Neutrophil (primary cell): Measurements from ENCODE around the gene BMP10.

Source experiments
- H3K27ac ChIP-seq: fragments of 200-600 bp; sonication (generic); 2 replicates; pipeline ENCODE4 v1.5.1; 2016; ENCODE audit warnings: mild to moderate bottlenecking, moderate library complexity
- H3K27me3 ChIP-seq: fragments of 200-600 bp; sonication (generic); 2 replicates; pipeline ENCODE4 v1.6.0; 2016; ENCODE audit warnings: mild to moderate bottlenecking
- H3K36me3 ChIP-seq: fragments of 200-600 bp; sonication (generic); 2 replicates; pipeline ENCODE4 v1.5.1; 2017
- H3K4me1 ChIP-seq, 2 experiments: fragments of 200-600 bp in 1 of 2; sonication (generic) in 1 of 2; 1 replicate in 1 of 2; 2 replicates in 1 of 2; pipeline versions ENCODE4 v1.5.1 to v1.6.1; 2013 to 2016; ENCODE audit warnings: low read depth in 1 of 2, low read length in 1 of 2, mild to moderate bottlenecking in 1 of 2, moderate library complexity in 1 of 2; ENCODE audit not compliant: control insufficient read depth in 1 of 2, insufficient read depth in 1 of 2
- H3K4me3 ChIP-seq, 2 experiments: fragments of 200-600 bp in 1 of 2; sonication (generic) in 1 of 2; 1 replicate in 1 of 2; 2 replicates in 1 of 2; pipeline ENCODE4 v1.5.1; 2013 to 2016; ENCODE audit warnings: low read depth in 1 of 2, low read length in 1 of 2, mild to moderate bottlenecking in 1 of 2, moderate library complexity in 1 of 2
- H3K9me3 ChIP-seq: fragments of 200-600 bp; sonication (generic); 2 replicates; pipeline ENCODE4 v1.5.1; 2016
- TF ChIP-seq, protein P1 (sequence below): fragments of 200-600 bp; sonication (generic); IDR thresholded peaks from 2 replicates; pipeline ENCODE4 v1.5.1; 2016; ENCODE audit warnings: antibody characterized with exemption

The BMP10 gene

DNA sequence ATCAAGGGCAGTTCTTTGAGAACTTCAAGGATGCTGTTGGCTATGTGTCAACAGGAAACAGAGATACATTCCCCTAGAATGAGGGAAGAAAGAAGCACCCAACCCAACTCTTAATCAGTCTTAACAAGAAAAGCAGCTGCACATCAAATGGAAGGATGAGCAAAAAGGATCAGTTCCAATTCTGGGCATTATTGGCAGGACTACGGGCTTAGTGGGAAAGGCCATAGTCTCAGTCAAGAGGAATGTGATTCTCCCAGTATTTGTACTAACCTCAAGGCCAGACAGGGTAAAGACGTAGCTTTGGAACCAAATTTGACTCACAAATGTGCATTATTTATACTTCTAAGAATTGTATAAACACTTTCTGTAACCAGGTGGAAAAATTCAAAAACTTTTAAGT is 18.2 kb downstream of the BMP10 start:
- Histone ChIP-seq H3K4me3 (no peak overlapping the region), H3K27me3 (no peaks in the 10 kb centered on the region), H3K9me3 (no peaks in the 10 kb centered on the region), H3K36me3 (no peaks in the 10 kb centered on the region), H3K27ac (no peak overlapping the region), H3K4me1 (peaks cover 12 to 22% of the 10 kb centered on the region in 2 experiments)
- TF ChIP-seq, protein P1, sequence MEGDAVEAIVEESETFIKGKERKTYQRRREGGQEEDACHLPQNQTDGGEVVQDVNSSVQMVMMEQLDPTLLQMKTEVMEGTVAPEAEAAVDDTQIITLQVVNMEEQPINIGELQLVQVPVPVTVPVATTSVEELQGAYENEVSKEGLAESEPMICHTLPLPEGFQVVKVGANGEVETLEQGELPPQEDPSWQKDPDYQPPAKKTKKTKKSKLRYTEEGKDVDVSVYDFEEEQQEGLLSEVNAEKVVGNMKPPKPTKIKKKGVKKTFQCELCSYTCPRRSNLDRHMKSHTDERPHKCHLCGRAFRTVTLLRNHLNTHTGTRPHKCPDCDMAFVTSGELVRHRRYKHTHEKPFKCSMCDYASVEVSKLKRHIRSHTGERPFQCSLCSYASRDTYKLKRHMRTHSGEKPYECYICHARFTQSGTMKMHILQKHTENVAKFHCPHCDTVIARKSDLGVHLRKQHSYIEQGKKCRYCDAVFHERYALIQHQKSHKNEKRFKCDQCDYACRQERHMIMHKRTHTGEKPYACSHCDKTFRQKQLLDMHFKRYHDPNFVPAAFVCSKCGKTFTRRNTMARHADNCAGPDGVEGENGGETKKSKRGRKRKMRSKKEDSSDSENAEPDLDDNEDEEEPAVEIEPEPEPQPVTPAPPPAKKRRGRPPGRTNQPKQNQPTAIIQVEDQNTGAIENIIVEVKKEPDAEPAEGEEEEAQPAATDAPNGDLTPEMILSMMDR = no peak

DNA sequence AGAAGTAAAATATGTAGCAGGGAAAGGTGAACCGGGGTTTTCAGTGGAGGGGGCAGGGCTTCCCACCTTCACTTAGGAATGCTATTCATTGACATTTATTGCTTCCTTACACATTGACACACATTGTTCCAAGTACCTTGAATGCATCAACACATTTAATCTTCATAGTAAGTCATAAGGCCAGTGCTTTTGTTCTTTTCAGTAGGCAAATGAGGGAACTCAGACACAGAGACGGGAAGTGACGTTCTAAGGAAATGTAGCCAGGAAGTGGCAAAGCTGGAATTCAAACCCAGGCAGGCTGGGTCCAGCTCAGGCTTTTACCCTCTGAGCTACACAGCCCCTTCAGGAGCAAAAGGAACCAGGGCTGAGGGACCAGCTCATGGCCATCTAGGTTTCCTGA is 20.7 kb downstream of the BMP10 start:
- Histone ChIP-seq H3K9me3 (no peaks in the 10 kb centered on the region), H3K27ac (no peak overlapping the region), H3K4me1 (peaks cover 0 to 7% of the 10 kb centered on the region in 2 experiments), H3K4me3 (no peak overlapping the region), H3K27me3 (no peaks in the 10 kb centered on the region), H3K36me3 (no peaks in the 10 kb centered on the region)
- TF ChIP-seq, protein P1 = no peak

DNA sequence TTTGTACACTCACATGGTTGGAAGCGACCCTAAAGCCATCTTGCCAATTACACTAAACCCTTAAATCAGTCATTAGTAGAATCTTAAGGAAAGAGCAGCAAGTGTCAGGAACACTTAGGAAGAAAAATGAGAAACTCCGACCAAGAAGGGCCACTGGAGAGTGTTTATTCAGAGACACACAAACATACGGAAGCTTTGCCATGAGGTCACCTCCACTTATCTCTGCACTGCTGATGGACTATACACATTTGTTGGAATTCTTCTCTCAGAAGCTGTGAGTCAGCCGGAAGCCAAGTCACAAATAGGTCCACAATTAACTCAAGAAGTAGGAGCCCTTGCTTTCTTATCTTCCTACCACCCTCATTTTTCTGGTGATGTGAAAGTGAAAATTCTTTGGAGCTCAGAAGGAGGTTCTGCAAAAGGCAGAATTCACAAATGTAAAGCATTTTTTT is 21.6 kb downstream of the BMP10 start:
- Histone ChIP-seq H3K36me3 (no peaks in the 10 kb centered on the region), H3K4me1 (peaks cover 0 to 7% of the 10 kb centered on the region in 2 experiments), H3K9me3 (no peaks in the 10 kb centered on the region), H3K4me3 (no peak overlapping the region), H3K27me3 (no peaks in the 10 kb centered on the region), H3K27ac (no peak overlapping the region)
- TF ChIP-seq, protein P1 = no peak

DNA sequence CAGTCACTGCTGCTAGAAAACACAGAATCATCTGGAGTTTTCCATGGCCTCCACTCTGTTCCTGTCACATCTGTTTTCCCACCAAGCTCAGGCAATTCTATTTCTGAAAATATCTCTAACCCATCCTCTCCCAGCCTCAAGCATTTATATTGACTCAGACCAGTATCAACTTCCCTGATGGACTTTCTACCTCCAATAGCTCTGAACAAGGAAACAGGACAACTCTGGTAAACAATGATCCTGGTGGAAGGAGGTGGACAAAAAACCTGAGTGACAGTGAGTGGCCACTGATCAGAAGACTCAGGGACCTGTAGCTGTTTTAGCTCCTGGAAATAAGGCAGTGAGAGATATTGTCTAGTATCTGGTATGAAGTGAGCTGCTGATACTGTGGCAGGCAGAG is 23.4 kb downstream of the BMP10 start:
- Histone ChIP-seq H3K27ac (no peak overlapping the region), H3K27me3 (no peaks in the 10 kb centered on the region), H3K4me1 (peaks cover 0 to 7% of the 10 kb centered on the region in 2 experiments), H3K9me3 (no peaks in the 10 kb centered on the region), H3K4me3 (no peak overlapping the region), H3K36me3 (no peaks in the 10 kb centered on the region)
- TF ChIP-seq, protein P1 = no peak

DNA sequence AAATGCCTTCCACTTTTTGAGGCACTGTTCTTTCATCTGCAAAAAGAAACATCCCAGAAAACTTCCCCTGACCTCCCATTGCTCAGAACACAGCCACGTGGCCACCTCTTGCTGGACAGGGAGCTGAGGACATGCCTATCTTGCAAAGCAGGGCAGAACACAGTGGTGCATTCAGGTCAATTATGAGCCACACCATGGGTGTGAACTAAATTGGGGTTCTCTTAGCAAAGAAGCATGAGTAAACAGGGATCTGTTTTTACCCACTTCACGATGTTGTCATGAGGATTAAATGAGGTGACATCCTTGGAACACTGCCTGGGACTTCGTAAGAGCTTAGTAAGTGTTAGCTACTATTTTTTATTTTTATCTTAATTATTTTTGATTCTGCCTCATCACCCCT is 25.1 kb downstream of the BMP10 start:
- no peaks in the 10 kb centered on the region for H3K27me3 ChIP-seq
- H3K27ac ChIP-seq = no peak overlapping the region

More for the DNA sequence above, 25.1 kb downstream of the BMP10 start:
- Histone ChIP-seq H3K9me3 (no peaks in the 10 kb centered on the region), H3K4me1 (peaks cover 0 to 7% of the 10 kb centered on the region in 2 experiments), H3K4me3 (no peak overlapping the region), H3K36me3 (no peaks in the 10 kb centered on the region)
- TF ChIP-seq, protein P1 = no peak
